H9 (cell line): ENCODE measurements around the gene UGT1A8. TPM values are rescaled to one million over a fixed set of nuclear protein-coding genes. Genes with fewer than 3 reads are reported as not detected.
"Not testable (repeated sequence)": the region's sequence is repeated elsewhere in the genome, so short reads cannot be mapped to it uniquely, and the experiment has no call there.

Experiments used
- DNase-seq: peaks from one replicate; pipeline ENCODE4 v3.0.0-alpha.2; 2017
- H2AFZ ChIP-seq: one replicate; pipeline ENCODE4 v1.6.1; 2013; ENCODE audit warnings: mild to moderate bottlenecking, low read length, control low read depth, moderate library complexity
- H2AK5ac ChIP-seq: 2 replicates; pipeline ENCODE4 v1.6.1; 2013; ENCODE audit warnings: low read length, control low read depth, mixed read lengths; ENCODE audit not compliant: insufficient read length
- H2BK120ac ChIP-seq: one replicate; pipeline ENCODE4 v1.6.1; 2013; ENCODE audit warnings: low read depth, mild to moderate bottlenecking, low read length, control low read depth, inconsistent platforms; ENCODE audit not compliant: poor library complexity, severe bottlenecking
- H2BK12ac ChIP-seq: 2 replicates; pipeline ENCODE4 v1.6.1; 2013; ENCODE audit warnings: low read length, control low read depth, mixed read lengths, low read depth; ENCODE audit not compliant: insufficient read length
- H2BK15ac ChIP-seq: 2 replicates; pipeline ENCODE4 v1.6.1; 2013; ENCODE audit warnings: low read depth, low read length, control low read depth
- H2BK20ac ChIP-seq: one replicate; pipeline ENCODE4 v1.6.1; 2013; ENCODE audit warnings: low read depth, mild to moderate bottlenecking, low read length, control low read depth, inconsistent platforms; ENCODE audit not compliant: poor library complexity, severe bottlenecking
- H2BK5ac ChIP-seq: 2 replicates; pipeline ENCODE4 v1.6.1; 2013; ENCODE audit warnings: low read length, control low read depth, mixed read lengths; ENCODE audit not compliant: insufficient read length
- H3K14ac ChIP-seq: 2 replicates; pipeline ENCODE4 v1.6.1; 2013; ENCODE audit warnings: low read length, control low read depth; ENCODE audit not compliant: insufficient read depth
- H3K18ac ChIP-seq: 2 replicates; pipeline ENCODE4 v1.6.1; 2013; ENCODE audit warnings: low read depth, mild to moderate bottlenecking, mixed read lengths, low read length, control low read depth; ENCODE audit not compliant: insufficient read length
- H3K23ac ChIP-seq: 2 replicates; pipeline ENCODE4 v1.6.1; 2013; ENCODE audit warnings: low read length, control low read depth, mixed read lengths, low read depth; ENCODE audit not compliant: insufficient read length
- H3K23me2 ChIP-seq: 2 replicates; pipeline ENCODE4 v1.6.1; 2013; ENCODE audit warnings: low read depth, mild to moderate bottlenecking, mixed read lengths, low read length, control low read depth; ENCODE audit not compliant: insufficient read length, poor library complexity, severe bottlenecking
- H3K27ac ChIP-seq: 2 replicates; pipeline ENCODE4 v1.5.1; 2013; ENCODE audit warnings: low read length, control low read depth, mixed read lengths, low read depth; ENCODE audit not compliant: insufficient read length
- H3K27me3 ChIP-seq: 2 replicates; pipeline ENCODE4 v1.6.1; 2013; ENCODE audit warnings: low read length, control low read depth, inconsistent platforms; ENCODE audit not compliant: insufficient read depth
- H3K4ac ChIP-seq: 2 replicates; pipeline ENCODE4 v1.6.1; 2013; ENCODE audit warnings: low read depth, mild to moderate bottlenecking, control low read depth, inconsistent platforms, low read length, moderate library complexity
- H3K4me1 ChIP-seq: 2 replicates; pipeline ENCODE4 v1.6.1; 2013; ENCODE audit warnings: low read length, control low read depth, inconsistent platforms; ENCODE audit not compliant: insufficient read depth
- H3K4me2 ChIP-seq: 2 replicates; pipeline ENCODE4 v1.6.1; 2013; ENCODE audit warnings: low read length, control low read depth, mixed read lengths; ENCODE audit not compliant: insufficient read length, insufficient read depth
- H3K56ac ChIP-seq: 2 replicates; pipeline ENCODE4 v1.6.1; 2013; ENCODE audit warnings: low read depth, mild to moderate bottlenecking, mixed read lengths, low read length, control low read depth; ENCODE audit not compliant: insufficient read length
- H3K79me1 ChIP-seq: 2 replicates; pipeline ENCODE4 v1.6.1; 2013; ENCODE audit warnings: low read depth, mild to moderate bottlenecking, moderate library complexity, low read length, control low read depth, inconsistent platforms; ENCODE audit not compliant: insufficient read depth, poor library complexity, severe bottlenecking
- H3K79me2 ChIP-seq: 2 replicates; pipeline ENCODE4 v1.6.1; 2013; ENCODE audit warnings: low read length, control low read depth, inconsistent platforms; ENCODE audit not compliant: insufficient read depth
- H3K9ac ChIP-seq: 2 replicates; pipeline ENCODE4 v1.6.1; 2013; ENCODE audit warnings: low read length, control low read depth, mixed read lengths; ENCODE audit not compliant: insufficient read length; ENCODE audit errors: extremely low read depth
- H3K9me3 ChIP-seq: one replicate; pipeline ENCODE4 v1.6.1; 2013; ENCODE audit warnings: low read depth, low read length, inconsistent platforms; ENCODE audit not compliant: control insufficient read depth
- H3T11ph ChIP-seq: one replicate; pipeline ENCODE4 v1.6.1; 2013; ENCODE audit warnings: mild to moderate bottlenecking, low read length, control low read depth, inconsistent platforms
- H4K20me1 ChIP-seq: one replicate; pipeline ENCODE4 v1.6.1; 2013; ENCODE audit not compliant: control insufficient read depth, insufficient read length, insufficient read depth
- H4K5ac ChIP-seq: 2 replicates; pipeline ENCODE4 v1.6.1; 2013; ENCODE audit warnings: low read depth, mild to moderate bottlenecking, mixed read lengths, low read length, control low read depth; ENCODE audit not compliant: insufficient read length
- H4K8ac ChIP-seq: replicated peaks from 2 replicates; pipeline ENCODE4 v1.6.1; 2013; ENCODE audit warnings: low read length, control low read depth, mixed read lengths, low read depth; ENCODE audit not compliant: insufficient read length
- H4K91ac ChIP-seq: 2 replicates; pipeline ENCODE4 v1.6.1; 2013; ENCODE audit warnings: low read depth, mild to moderate bottlenecking, moderate library complexity, mixed read lengths, low read length, control low read depth; ENCODE audit not compliant: insufficient read length
- H3K27ac Mint-ChIP-seq, 3 experiments: 2 replicates in 2 of 3; 3 replicates in 1 of 3; pipeline ENCODE4 v1.8.0; 2020 to 2021; ENCODE audit warnings: mixed read lengths in 3 of 3, mild to moderate bottlenecking in 1 of 3, moderate library complexity in 1 of 3
- H3K27me3 Mint-ChIP-seq: 2 replicates; pipeline ENCODE4 v1.8.0; 2021; ENCODE audit warnings: low read depth, mild to moderate bottlenecking, moderate library complexity, mixed read lengths
- H3K36me3 Mint-ChIP-seq, 3 experiments: 2 replicates in 2 of 3; 3 replicates in 1 of 3; pipeline ENCODE4 v1.8.0; 2020 to 2021; ENCODE audit warnings: low read depth in 3 of 3, mixed read lengths in 3 of 3; ENCODE audit not compliant: insufficient read depth in 1 of 3
- H3K4me1 Mint-ChIP-seq, 2 experiments: 2 replicates each; pipeline ENCODE4 v1.8.0; 2020; ENCODE audit warnings: mixed read lengths in 2 of 2
- H3K4me3 Mint-ChIP-seq, 2 experiments: 2 replicates in 1 of 2; 3 replicates in 1 of 2; pipeline ENCODE4 v1.8.0; 2020 to 2021; ENCODE audit warnings: mild to moderate bottlenecking in 2 of 2, mixed read lengths in 2 of 2, moderate library complexity in 1 of 2
- H3K9me3 Mint-ChIP-seq, 2 experiments: 2 replicates in 1 of 2; 3 replicates in 1 of 2; pipeline ENCODE4 v1.8.0; 2020; ENCODE audit warnings: mild to moderate bottlenecking in 2 of 2, mixed read lengths in 2 of 2, moderate library complexity in 1 of 2
- WGBS: extraction: QIAGEN DNeasy Blood & Tissue Kit; methylation state at CpG from one replicate; pipeline ENCODE4 v1.1.7; 2013; ENCODE audit warnings: missing lambda C conversion rate, low lambda C conversion rate, mixed read lengths; ENCODE audit not compliant: insufficient read length; ENCODE audit errors: extremely low coverage; 5-methylcytosine and 5-hydroxymethylcytosine counted together
- total RNA-seq: library from RNA; stranded (reverse); gene quantifications from 2 replicates; pipeline ENCODE4 v1.2.1, GENCODE V29; 2021
- TF ChIP-seq, protein P1 (sequence below): fragments of 200-600 bp; sonication (generic); conservative IDR thresholded peaks from 3 replicates; pipeline ENCODE4 v1.8.0; 2021; ENCODE audit warnings: antibody characterized with exemption, mild to moderate bottlenecking

Gene UGT1A8
- total RNA-seq, 1 experiment from 2014 or later: not detected

DNA sequence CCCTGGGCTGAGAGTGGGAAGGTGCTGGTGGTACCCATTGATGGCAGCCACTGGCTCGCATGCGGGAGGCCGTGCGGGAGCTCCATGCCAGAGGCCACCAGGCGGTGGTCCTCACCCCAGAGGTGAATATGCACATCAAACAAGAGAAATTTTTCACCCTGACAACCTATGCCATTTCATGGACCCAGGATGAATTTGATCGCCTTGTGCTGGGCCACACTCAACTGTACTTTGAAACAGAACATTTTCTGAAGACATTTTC lies 129.8 kb downstream of the UGT1A8 start:
- Mint-ChIP-seq H3K36me3 (peaks cover 8 to 19% (median 9%) of the 10 kb centered on the region in 3 experiments; a peak in 5 of 7 replicates), H3K9me3 (peaks cover 38 to 46% of the 10 kb centered on the region in 2 experiments), H3K27ac (no peak overlapping the region), H3K4me3 (no peak overlapping the region), H3K4me1 (no peaks in the 10 kb centered on the region), H3K27me3 (peaks cover 14% of the 10 kb centered on the region)
- no peak overlapping the region for H2BK15ac ChIP-seq
- H2AK5ac ChIP-seq: no peak overlapping the region
- no peak overlapping the region for H3K56ac ChIP-seq
- H3K9me3 ChIP-seq: no peaks in the 10 kb centered on the region
- no peak for DNase-seq
- no peak overlapping the region for H3K4me2 ChIP-seq
- H2BK5ac ChIP-seq: no peak overlapping the region
- H3K27me3 ChIP-seq: no peaks in the 10 kb centered on the region
- no peak overlapping the region for H2BK120ac ChIP-seq
- H3K79me2 ChIP-seq: no peaks in the 10 kb centered on the region
- H3T11ph ChIP-seq: no peak overlapping the region
- no peaks in the 10 kb centered on the region for H3K4me1 ChIP-seq
- H4K20me1 ChIP-seq: no peaks in the 10 kb centered on the region
- no peak overlapping the region for H4K91ac ChIP-seq
- H2BK20ac ChIP-seq: no peak overlapping the region
- no peak overlapping the region for H2BK12ac ChIP-seq
- H2AFZ ChIP-seq: no peak overlapping the region
- H3K14ac ChIP-seq: no peak overlapping the region
- H3K4ac ChIP-seq: no peak overlapping the region
- no peak overlapping the region for H4K8ac ChIP-seq
- H3K23ac ChIP-seq: no peak overlapping the region
- no peak overlapping the region for H3K27ac ChIP-seq
- H3K9ac ChIP-seq: no peak overlapping the region
- TF ChIP-seq, protein P1, sequence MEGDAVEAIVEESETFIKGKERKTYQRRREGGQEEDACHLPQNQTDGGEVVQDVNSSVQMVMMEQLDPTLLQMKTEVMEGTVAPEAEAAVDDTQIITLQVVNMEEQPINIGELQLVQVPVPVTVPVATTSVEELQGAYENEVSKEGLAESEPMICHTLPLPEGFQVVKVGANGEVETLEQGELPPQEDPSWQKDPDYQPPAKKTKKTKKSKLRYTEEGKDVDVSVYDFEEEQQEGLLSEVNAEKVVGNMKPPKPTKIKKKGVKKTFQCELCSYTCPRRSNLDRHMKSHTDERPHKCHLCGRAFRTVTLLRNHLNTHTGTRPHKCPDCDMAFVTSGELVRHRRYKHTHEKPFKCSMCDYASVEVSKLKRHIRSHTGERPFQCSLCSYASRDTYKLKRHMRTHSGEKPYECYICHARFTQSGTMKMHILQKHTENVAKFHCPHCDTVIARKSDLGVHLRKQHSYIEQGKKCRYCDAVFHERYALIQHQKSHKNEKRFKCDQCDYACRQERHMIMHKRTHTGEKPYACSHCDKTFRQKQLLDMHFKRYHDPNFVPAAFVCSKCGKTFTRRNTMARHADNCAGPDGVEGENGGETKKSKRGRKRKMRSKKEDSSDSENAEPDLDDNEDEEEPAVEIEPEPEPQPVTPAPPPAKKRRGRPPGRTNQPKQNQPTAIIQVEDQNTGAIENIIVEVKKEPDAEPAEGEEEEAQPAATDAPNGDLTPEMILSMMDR: no peak
- no peaks in the 10 kb centered on the region for H3K23me2 ChIP-seq
- H4K5ac ChIP-seq: no peak overlapping the region
- no CpG with 5 or more reads among the region's 6 CpGs for WGBS
- H3K18ac ChIP-seq: no peak overlapping the region
- H3K79me1 ChIP-seq: no peaks in the 10 kb centered on the region

DNA sequence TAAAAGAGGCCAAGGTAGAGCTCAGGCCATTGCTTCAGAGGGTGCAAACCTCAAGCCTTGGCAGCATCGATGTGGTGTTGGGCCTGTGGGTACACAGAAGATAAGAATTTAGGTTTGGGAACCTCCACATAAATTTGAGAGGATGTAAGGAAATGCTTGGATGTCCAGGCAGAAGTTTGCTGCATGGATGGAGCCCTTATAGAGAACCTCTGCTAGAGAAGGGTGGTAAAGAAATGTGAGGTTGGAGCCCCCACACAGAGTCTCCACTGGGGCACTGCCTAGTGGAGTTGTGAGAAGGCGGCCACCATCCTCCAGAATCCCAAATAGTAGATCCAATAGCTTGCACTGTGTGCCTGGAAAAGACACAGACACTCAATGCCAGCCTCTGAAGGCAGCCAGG lies 133.3 kb downstream of the UGT1A8 start:
- H3K23ac ChIP-seq, H3K9me3 ChIP-seq, H3K27ac ChIP-seq, H4K5ac ChIP-seq, H2BK20ac ChIP-seq, H2BK15ac ChIP-seq, H3K79me2 ChIP-seq, DNase-seq, H2BK5ac ChIP-seq, H3K4ac ChIP-seq, H2AK5ac ChIP-seq, H3K4me2 ChIP-seq, H3K27me3 ChIP-seq, H4K8ac ChIP-seq, H3K27ac Mint-ChIP-seq, H2AFZ ChIP-seq, H3K4me1 Mint-ChIP-seq, H3T11ph ChIP-seq, H3K14ac ChIP-seq, H2BK12ac ChIP-seq, H2BK120ac ChIP-seq, H3K4me3 Mint-ChIP-seq, H3K4me1 ChIP-seq, H3K23me2 ChIP-seq, H3K79me1 ChIP-seq, H4K20me1 ChIP-seq, H3K18ac ChIP-seq, H3K56ac ChIP-seq, H4K91ac ChIP-seq, H3K9ac ChIP-seq: not testable (repeated sequence)
- Mint-ChIP-seq H3K27me3 (peaks cover 22% of the 10 kb centered on the region), H3K36me3 (peaks cover 8 to 19% (median 9%) of the 10 kb centered on the region in 3 experiments; a peak in 6 of 7 replicates), H3K9me3 (peaks cover 44 to 49% of the 10 kb centered on the region in 2 experiments)
- WGBS: no CpG with 5 or more reads among the region's 2 CpGs
